HepG2 (cell line): ENCODE measurements around the gene ARAP1. TPM values are rescaled to one million over a fixed set of nuclear protein-coding genes. Genes with fewer than 3 reads are reported as not detected.

ENCODE experiments used
- AKAP8 ChIP-seq: sonication (generic); formaldehyde crosslinking; IDR thresholded peaks from 2 replicates; pipeline ENCODE4 v1.5.1; 2020; ENCODE audit warnings: mild to moderate bottlenecking, missing genetic modification reagents
- GATA4 ChIP-seq: sonication (generic); IDR thresholded peaks from 2 replicates; pipeline ENCODE4 v1.6.1; 2016; ENCODE audit warnings: antibody characterized with exemption, low read depth, borderline replicate concordance
- NFKBIZ ChIP-seq: IDR thresholded peaks from 2 replicates; pipeline ENCODE4 v1.6.1; 2018; ENCODE audit warnings: missing genetic modification reagents, missing compliant biosample characterization
- SMARCE1 ChIP-seq: fragments of 450-650 bp; IDR thresholded peaks from 2 replicates; pipeline ENCODE4 v1.6.1; 2017; ENCODE audit warnings: borderline replicate concordance
- SNAI1 ChIP-seq: sonication (generic); formaldehyde crosslinking; IDR thresholded peaks from 2 replicates; pipeline ENCODE4 v1.5.0; 2020; ENCODE audit warnings: mild to moderate bottlenecking, missing genetic modification reagents, borderline replicate concordance
- THAP11 ChIP-seq: IDR thresholded peaks from 2 replicates; pipeline ENCODE4 v1.6.1; 2016; ENCODE audit warnings: missing biosample characterization, missing genetic modification reagents
- ZBTB3 ChIP-seq: sonication (generic); formaldehyde crosslinking; IDR thresholded peaks from 2 replicates; pipeline ENCODE4 v1.4.0; 2020; ENCODE audit warnings: low read depth, mild to moderate bottlenecking, moderate library complexity, missing genetic modification reagents, borderline replicate concordance
- ZFP36 ChIP-seq: fragments of 150-350 bp; IDR thresholded peaks from 2 replicates; pipeline ENCODE4 v1.6.1; 2018; ENCODE audit warnings: borderline replicate concordance, low read length, low read depth; ENCODE audit not compliant: partially characterized antibody
- ZFP82 ChIP-seq: sonication (generic); formaldehyde crosslinking; IDR thresholded peaks from 2 replicates; pipeline ENCODE4 v1.5.1; 2020; ENCODE audit warnings: mild to moderate bottlenecking, missing genetic modification reagents, borderline replicate concordance
- ZNF101 ChIP-seq: sonication (generic); formaldehyde crosslinking; IDR thresholded peaks from 2 replicates; pipeline ENCODE4 v1.4.0; 2020; ENCODE audit warnings: mild to moderate bottlenecking, low read depth, missing genetic modification reagents, borderline replicate concordance
- ZNF180 ChIP-seq: sonication (generic); formaldehyde crosslinking; IDR thresholded peaks from 2 replicates; pipeline ENCODE4 v1.4.0; 2020; ENCODE audit warnings: low read depth, missing genetic modification reagents, borderline replicate concordance
- ZNF251 ChIP-seq: sonication (generic); formaldehyde crosslinking; IDR thresholded peaks from 2 replicates; pipeline ENCODE4 v1.9.0; 2021; ENCODE audit warnings: mild to moderate bottlenecking, missing genetic modification reagents
- ZNF850 ChIP-seq: sonication (generic); formaldehyde crosslinking; conservative IDR thresholded peaks from 2 replicates; pipeline ENCODE4 v1.9.0; 2021; ENCODE audit warnings: mild to moderate bottlenecking, missing genetic modification reagents
- polyA plus RNA-seq, 8 experiments: library from polyadenylated mRNA; depleted of rRNA in 3 of 8; stranded (reverse) in 7 of 8; unstranded in 1 of 8; fragments of >200 nt; fragmentation: Illumina TruSeq in 4 of 8; extraction: Trizol in 4 of 8; gene quantifications; 2 replicates each; pipeline versions ENCODE4 v1.2.1 to v1.2.3, GENCODE V29; 2011 to 2016; ENCODE audit warnings: low read depth in 4 of 8, missing spikeins in 1 of 8, mixed read lengths in 1 of 8; ENCODE audit not compliant: insufficient read depth in 1 of 8
- total RNA-seq, 5 experiments: library from RNA; depleted of rRNA; stranded (reverse); fragments of >200 nt; fragmentation: Illumina TruSeq; extraction: Trizol; gene quantifications; 2 replicates each; pipeline ENCODE4 v1.2.3, GENCODE V29; 2016; ENCODE audit warnings: low read depth in 1 of 5
- TF ChIP-seq, protein P1 (sequence below): sonication (generic); formaldehyde crosslinking; IDR thresholded peaks from 2 replicates; pipeline ENCODE4 v1.8.0; 2022; ENCODE audit warnings: missing genetic modification reagents, mild to moderate bottlenecking, inconsistent platforms, borderline replicate concordance
- TF ChIP-seq, protein P2 (sequence below): sonication (generic); formaldehyde crosslinking; IDR thresholded peaks from 2 replicates; pipeline ENCODE4 v1.4.0; 2020; ENCODE audit warnings: missing genetic modification reagents
- TF ChIP-seq, protein P3 (sequence below): sonication (generic); formaldehyde crosslinking; IDR thresholded peaks from 2 replicates; pipeline ENCODE4 v1.4.0; 2020; ENCODE audit warnings: missing genetic modification reagents
- TF ChIP-seq, protein P4 (sequence below): sonication (generic); formaldehyde crosslinking; IDR thresholded peaks from 2 replicates; pipeline ENCODE4 v1.4.0; 2020; ENCODE audit warnings: missing genetic modification reagents

ARAP1 gene
- total and polyA plus RNA-seq, 2 of the 13 experiments (the other 11 are each of a cell fraction or from before 2014, with no cell fraction given): 43.2 to 55.5 TPM

DNA sequence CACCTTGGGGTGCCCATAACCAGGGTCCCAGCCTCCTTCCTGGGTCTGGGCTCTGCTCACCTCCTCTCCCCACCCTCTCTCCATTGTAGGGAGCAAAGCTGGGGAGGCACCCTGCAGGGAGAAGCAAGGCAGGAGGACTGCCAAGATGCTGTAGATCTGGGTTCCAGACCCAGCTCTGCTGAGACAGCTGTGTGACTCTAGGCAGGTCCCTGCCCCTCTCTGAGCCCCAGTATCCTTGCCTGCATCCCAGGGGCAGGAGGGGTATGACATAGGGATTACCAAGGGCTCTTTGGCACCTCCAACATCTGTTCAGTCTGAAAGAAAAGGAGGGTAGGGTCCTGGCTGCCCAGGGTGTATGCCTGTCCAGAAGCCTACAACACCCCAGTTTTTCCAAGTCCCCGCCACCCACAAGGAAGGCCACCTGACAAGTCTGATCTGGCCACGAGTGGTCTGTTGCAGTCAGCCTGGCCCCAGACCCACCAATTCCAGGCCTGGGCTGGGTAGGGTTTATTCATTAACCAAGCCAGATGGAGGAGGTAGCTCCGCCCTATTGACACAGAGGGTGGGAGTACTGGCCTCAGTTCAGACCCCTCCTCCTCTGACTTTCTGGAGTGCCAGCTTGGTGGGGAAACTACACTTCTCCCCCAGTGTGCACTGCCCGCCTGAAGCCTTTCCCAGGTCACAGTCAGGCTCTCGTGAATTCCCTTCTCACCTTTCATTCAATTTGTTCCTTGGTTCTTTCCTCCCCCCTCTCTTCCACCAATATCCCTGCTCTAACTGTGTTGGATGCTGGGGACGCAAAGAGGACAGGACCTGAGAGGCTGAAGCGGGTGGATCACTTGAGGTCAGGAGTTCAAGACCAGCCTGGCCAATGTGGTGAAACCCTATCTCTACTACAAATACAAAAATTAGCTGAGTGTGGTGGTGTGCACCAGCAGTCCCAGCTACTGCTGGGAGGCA lies 26.6 kb upstream of the ARAP1 start (continued):
- TF ChIP-seq, protein P1, sequence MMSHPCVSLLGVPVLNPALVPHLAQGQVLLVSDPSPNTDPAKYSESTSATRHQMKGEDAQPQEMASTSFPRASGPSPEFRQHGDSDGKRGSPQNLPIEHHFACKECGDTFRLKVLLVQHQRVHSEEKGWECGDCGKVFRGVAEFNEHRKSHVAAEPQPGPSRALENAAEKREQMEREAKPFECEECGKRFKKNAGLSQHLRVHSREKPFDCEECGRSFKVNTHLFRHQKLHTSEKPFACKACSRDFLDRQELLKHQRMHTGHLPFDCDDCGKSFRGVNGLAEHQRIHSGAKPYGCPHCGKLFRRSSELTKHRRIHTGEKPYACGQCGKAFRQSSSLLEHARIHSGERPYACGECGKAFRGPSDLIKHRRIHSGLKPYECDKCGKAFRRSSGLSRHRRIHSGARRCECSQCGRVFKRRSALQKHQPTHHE (CRISPR knock-in tag): no peak
- TF ChIP-seq, protein P2, sequence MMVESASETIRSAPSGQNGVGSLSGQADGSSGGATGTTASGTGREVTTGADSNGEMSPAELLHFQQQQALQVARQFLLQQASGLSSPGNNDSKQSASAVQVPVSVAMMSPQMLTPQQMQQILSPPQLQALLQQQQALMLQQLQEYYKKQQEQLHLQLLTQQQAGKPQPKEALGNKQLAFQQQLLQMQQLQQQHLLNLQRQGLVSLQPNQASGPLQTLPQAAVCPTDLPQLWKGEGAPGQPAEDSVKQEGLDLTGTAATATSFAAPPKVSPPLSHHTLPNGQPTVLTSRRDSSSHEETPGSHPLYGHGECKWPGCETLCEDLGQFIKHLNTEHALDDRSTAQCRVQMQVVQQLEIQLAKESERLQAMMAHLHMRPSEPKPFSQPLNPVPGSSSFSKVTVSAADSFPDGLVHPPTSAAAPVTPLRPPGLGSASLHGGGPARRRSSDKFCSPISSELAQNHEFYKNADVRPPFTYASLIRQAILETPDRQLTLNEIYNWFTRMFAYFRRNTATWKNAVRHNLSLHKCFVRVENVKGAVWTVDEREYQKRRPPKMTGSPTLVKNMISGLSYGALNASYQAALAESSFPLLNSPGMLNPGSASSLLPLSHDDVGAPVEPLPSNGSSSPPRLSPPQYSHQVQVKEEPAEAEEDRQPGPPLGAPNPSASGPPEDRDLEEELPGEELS (CRISPR knock-in tag): peak; percentile 70; the same call in 1 of the 2 replicates
- no peak for TF ChIP-seq ZNF101 (CRISPR knock-in tag)
- TF ChIP-seq AKAP8: 0 out of 2 replicates have a peak, but pooled peaks have one; percentile 29
- TF ChIP-seq GATA4: no peak
- no peak for TF ChIP-seq ZNF850 (CRISPR knock-in tag)
- no peak for TF ChIP-seq ZNF251 (CRISPR knock-in tag)
- no peak for TF ChIP-seq NFKBIZ
- TF ChIP-seq SMARCE1: no peak
- TF ChIP-seq, protein P3, sequence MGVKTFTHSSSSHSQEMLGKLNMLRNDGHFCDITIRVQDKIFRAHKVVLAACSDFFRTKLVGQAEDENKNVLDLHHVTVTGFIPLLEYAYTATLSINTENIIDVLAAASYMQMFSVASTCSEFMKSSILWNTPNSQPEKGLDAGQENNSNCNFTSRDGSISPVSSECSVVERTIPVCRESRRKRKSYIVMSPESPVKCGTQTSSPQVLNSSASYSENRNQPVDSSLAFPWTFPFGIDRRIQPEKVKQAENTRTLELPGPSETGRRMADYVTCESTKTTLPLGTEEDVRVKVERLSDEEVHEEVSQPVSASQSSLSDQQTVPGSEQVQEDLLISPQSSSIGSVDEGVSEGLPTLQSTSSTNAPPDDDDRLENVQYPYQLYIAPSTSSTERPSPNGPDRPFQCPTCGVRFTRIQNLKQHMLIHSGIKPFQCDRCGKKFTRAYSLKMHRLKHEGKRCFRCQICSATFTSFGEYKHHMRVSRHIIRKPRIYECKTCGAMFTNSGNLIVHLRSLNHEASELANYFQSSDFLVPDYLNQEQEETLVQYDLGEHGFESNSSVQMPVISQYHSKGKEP: no peak
- TF ChIP-seq ZFP36: no peak
- no peak for TF ChIP-seq ZFP82 (CRISPR knock-in tag)
- TF ChIP-seq, protein P4, sequence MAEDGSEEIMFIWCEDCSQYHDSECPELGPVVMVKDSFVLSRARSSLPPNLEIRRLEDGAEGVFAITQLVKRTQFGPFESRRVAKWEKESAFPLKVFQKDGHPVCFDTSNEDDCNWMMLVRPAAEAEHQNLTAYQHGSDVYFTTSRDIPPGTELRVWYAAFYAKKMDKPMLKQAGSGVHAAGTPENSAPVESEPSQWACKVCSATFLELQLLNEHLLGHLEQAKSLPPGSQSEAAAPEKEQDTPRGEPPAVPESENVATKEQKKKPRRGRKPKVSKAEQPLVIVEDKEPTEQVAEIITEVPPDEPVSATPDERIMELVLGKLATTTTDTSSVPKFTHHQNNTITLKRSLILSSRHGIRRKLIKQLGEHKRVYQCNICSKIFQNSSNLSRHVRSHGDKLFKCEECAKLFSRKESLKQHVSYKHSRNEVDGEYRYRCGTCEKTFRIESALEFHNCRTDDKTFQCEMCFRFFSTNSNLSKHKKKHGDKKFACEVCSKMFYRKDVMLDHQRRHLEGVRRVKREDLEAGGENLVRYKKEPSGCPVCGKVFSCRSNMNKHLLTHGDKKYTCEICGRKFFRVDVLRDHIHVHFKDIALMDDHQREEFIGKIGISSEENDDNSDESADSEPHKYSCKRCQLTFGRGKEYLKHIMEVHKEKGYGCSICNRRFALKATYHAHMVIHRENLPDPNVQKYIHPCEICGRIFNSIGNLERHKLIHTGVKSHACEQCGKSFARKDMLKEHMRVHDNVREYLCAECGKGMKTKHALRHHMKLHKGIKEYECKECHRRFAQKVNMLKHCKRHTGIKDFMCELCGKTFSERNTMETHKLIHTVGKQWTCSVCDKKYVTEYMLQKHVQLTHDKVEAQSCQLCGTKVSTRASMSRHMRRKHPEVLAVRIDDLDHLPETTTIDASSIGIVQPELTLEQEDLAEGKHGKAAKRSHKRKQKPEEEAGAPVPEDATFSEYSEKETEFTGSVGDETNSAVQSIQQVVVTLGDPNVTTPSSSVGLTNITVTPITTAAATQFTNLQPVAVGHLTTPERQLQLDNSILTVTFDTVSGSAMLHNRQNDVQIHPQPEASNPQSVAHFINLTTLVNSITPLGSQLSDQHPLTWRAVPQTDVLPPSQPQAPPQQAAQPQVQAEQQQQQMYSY: no peak
- TF ChIP-seq THAP11 (CRISPR knock-in tag): peak; percentile 44
- no peak for TF ChIP-seq ZNF180 (CRISPR knock-in tag)
- peak; percentile 30; the same call in 1 of the 2 replicates for TF ChIP-seq ZBTB3
- no peak for TF ChIP-seq SNAI1
